Fibroblast of the conjunctiva (primary cell): ENCODE results near the gene CLEC5A.
"Not testable (repeated sequence)": the region's sequence is repeated elsewhere in the genome, so short reads cannot be mapped to it uniquely, and the experiment has no call there.

Experiments used
- DNase-seq: peaks from one replicate; pipeline ENCODE4 v3.0.0-alpha.2; 2010; ENCODE audit warnings: low read depth

CLEC5A gene

GRCh38 chr7:141946796-141947195 is at the start of gene CLEC5A:
Gene CLEC5A (minus strand): TSS chr7:141946974. CDS start chr7:141946292, 682 bp downstream.
- DNase-seq: no peak

DNA sequence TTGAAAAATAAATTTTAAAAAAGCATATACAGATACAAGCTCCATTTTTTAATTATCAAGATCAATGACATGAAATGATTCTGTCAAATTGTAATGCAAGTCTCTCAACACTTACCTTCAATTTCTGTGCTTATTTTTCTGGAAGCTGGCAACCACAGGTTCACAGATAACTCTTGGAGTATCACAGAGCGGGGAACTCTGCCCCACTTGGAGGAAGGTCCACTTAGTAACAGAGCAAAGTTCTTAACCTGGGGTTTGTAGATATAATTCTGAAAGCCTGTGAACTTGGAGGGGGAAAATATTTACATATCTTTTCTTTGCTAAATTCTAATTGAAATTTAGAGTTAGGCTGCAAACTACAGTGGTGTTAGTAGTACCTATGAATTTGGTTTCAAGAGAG is 46.6 kb upstream of the CLEC5A start:
- DNase-seq: no peak

GRCh38 chr7:141992688-141993087 is 45.9 kb upstream of the CLEC5A start:
- DNase-seq: no peak

GRCh38 chr7:141992156-141992555 is 45.4 kb upstream of the CLEC5A start:
- DNase-seq: no peak

DNA sequence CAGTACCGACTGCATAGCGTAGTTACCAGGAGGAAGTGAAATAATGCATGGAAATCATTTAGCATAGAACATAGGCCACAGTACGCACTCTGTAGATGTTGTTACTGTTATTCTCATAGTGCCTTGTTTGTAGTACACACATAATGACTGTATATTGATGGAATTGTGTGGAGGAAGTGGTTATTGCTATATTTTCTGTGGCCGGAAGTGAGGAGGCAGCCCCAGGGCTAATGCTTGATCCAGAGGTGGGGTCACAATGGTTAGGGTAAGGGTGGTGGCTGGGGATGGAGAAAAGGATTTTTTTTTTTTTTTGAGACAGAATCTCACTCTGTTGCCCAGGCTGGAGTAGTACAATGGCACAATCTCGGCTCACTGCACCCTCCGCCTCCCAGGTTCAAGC is 44.4 kb upstream of the CLEC5A start:
- DNase-seq: no peak

GRCh38 chr7:141990011-141990725 is 43.4 kb upstream of the CLEC5A start:
- DNase-seq: no peak

- not testable (repeated sequence) for DNase-seq
These were observed 41.0 kb upstream of the CLEC5A start for GRCh38 chr7:141987803-141988202.

DNA sequence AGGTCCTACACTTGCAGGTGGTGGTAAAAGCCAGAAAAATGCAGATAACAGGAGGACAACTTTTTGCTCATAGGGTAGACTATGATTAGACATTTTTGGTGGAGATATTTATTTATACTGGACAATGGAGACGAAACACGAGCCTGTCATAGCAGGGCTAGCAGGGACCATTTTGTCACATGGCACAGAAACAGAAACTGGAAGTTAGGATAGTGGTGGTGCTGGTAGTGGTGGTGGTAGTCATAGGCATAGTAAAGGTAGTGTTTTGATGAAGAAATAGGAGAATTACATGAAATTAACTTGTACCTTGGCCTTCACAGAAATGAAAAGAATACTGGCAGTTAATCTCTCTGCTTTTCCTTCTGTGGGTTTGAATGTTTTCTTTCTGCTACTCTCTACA is 40.1 kb upstream of the CLEC5A start:
- no peak for DNase-seq

DNA sequence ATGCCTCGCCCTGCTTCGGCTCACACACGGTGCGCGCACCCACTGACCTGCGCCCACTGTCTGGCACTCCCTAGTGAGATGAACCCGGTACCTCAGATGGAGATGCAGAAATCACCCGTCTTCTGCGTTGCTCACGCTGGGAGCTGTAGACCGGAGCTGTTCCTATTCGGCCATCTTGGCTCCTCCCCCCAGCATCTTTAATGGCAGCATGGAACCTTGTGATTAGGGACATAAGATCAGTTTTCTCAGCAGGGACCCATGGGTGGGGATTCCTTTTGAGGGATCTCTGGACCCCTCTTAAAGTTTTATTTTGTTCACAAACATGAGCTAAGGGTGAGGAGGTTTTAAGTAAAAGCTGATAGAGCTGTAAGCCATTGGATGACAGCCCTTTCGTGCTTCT is 39.2 kb upstream of the CLEC5A start:
- not testable (repeated sequence) for DNase-seq

DNA sequence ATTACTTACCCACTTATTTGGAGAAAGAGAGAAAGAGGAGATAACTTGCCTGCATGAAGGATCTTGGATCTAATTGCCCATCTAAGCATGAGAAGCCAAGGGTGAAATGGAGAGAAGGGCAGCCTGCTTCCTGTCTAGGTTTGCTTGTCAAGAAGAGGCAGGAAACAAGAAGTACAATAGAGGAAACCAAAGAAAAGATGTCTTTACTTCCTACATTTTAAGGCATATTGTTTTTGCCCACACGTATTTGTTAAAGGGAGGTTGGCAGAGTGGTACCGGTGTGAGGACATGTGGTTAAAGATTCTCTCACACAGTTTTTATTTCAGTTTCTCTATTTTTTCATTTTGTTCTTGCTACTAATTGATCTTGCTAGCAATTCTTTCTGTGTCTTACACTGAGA is 32.8 kb upstream of the CLEC5A start:
- DNase-seq: no peak

DNA sequence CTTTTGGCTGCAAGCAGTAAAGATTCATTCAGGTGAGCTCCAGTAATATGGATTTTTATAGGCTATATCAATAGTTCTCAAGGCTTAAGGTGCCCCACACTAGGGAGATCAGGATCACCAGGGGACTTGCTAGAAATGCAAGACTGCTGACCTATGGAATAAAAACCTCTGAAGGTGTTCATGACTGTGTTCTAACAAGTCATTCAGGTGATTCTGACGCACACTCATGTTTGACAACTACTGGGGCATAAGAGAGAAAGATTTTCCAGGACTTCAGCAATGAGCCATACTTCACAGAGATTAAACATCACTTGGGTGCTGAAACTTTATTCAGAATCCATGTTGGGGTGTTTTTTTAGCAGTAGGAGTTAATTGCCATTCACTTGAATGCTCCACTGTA is 31.6 kb upstream of the CLEC5A start:
- no peak for DNase-seq

GRCh38 chr7:141976524-141977245 is 29.9 kb upstream of the CLEC5A start:
- no peak for DNase-seq

- peak; percentile 9 for DNase-seq
These were observed 29.2 kb upstream of the CLEC5A start for GRCh38 chr7:141975806-141976523.

- no peak for DNase-seq
These were observed 28.1 kb upstream of the CLEC5A start for GRCh38 chr7:141974831-141975230.

GRCh38 chr7:141973673-141974072 is 26.9 kb upstream of the CLEC5A start, which contains the start of gene TAS2R38:
Gene TAS2R38 (minus strand): TSS chr7:141973773. CDS start chr7:141973689, 84 bp downstream.
- no peak for DNase-seq

DNA sequence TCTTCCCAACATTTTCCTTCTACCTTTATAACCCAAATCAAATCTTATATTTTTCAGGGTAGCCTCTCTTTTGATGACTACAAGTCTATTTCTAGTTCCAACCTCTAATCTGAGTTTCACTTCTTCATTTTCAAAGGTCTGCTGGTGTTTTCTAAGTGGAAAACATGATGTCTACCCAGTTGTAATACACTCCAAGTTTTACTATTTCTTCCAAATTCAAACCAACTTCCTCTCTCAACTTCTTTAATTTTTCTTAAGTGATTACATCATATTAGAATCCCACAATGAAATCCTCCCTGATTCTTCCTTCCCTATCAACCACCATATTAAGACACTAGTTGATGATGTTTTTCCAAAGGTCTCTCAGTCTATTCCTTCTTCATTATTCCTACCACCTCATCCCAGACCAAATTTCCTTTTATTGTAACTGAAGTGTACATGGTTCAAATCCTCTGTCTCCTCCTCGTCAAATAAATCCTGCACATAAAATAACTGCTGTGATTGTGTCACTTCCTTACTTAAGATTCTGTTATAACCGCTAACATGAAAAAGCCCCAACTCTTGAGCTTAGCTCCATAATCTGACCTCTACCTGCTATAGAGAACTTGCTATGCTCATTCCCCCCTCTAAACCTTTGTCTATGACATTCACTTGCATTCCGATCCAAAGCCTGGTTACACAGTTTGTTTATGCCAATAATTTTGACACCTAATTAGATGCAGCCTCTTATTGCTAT is 14.1 kb upstream of the CLEC5A start:
- DNase-seq: no peak

DNA sequence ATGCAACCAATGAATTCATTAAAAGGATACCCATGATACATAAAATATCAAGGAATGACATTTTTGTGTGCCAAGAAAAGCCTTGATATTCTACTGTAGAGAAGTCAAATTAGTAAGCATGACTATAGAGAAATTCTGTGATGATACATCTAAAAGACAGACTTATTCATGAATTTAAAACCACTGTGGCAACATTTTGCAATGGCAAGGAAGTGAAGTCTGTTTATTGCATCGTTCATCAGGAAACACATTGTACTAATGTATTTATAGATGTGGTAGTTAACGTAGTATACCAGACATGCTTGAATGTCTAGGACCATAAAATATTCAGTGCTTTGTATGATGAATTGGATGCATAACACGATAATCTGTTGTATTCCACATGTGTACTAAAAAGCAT is 9.3 kb upstream of the CLEC5A start:
- no peak for DNase-seq

- no peak for DNase-seq
These were observed 7.6 kb upstream of the CLEC5A start for GRCh38 chr7:141954334-141954733.

DNA sequence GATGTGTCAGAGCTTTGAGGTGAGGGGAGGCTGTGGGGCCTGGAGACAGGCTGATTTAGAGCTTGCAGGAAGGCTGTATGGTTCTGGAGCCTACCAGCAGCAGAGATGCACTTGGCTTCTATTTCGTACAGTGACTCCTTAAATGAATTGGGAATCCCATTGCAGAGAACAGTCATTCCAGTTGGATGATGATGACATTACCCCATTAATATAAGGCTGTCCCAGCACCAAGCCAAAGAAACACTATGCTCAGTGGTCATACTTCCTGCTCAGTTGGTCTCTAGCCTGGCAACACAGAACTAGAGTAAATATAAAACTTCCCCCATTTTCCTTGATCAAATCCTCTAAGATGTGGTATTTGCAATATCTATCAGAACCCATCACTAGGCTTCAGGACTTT is 5.7 kb upstream of the CLEC5A start:
- no peak for DNase-seq

GRCh38 chr7:141950806-141951205 is 4.0 kb upstream of the CLEC5A start:
- no peak for DNase-seq

GRCh38 chr7:141949911-141950310 is 3.1 kb upstream of the CLEC5A start:
- no peak for DNase-seq

- no peak for DNase-seq
These were observed 2.7 kb upstream of the CLEC5A start for GRCh38 chr7:141949451-141949850.
